ENCODE data around the gene CACNG4.

Gene CACNG4

DNA sequence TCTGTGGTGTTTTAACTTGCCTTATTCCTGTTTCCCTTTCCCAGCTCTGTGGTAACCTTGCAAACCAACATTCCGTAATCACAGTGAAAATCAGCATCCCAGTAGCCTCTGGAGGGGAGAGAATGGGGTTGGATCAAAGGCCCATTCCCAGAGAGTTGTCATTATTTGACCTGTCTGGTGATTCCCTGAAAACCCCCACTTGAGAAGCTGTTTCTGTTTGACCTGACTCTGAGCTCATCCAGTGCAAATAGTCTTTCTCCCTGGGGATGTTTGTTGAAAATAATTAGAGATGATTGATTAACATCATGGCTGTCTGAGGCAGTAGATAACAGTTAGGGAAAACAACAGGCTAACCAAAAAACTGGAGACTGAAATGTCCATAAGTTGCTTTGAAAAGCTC lies 82.9 kb downstream of the CACNG4 start:
- intact Hi-C loops (cut with micrococcal nuclease) = no loop called here
- H3K9me3 Mint-ChIP-seq = peaks cover 23% of the 10 kb centered on the region
- no peaks in the 10 kb centered on the region for H3K36me3 Mint-ChIP-seq (ENCODE audit: low read depth)
- H3K27ac Mint-ChIP-seq = no peak overlapping the region
- no peak overlapping the region for H3K4me3 Mint-ChIP-seq
- H3K27me3 Mint-ChIP-seq = peaks cover 2% of the 10 kb centered on the region
- H3K4me1 Mint-ChIP-seq (ENCODE audit: low read depth) = no peaks in the 10 kb centered on the region

DNA sequence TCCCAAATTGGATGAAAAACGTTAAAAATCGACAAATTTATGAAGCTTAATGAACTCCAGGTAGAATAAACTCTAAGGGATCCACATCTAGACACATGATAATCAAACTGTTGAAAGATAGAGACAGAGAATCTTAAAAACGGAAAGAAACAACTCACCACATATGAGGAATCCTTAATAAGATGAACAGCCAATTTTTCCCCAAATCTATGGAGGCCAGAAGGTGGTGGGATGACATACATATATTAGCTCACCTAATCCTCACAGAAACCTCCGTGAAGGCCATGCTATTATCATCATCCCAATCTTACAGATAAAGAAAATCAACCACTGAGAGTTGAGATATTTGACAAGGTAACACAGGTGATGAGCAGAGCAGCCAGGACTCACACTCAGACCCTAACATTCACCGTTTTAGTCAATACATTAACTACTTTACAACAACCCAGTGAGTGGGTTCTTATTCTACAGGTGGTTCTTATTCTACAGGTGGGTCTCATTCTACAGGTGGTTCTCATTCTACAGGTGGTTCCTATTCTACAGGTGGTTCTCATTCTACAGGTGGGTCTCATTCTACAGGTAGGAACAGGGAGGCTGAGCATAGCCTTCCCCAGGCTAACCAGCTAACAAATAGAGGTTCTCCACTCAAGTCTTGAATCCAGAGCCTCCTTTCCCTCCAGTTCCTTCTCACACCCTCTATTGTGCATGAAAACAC lies 84.7 kb downstream of the CACNG4 start:
- H3K27ac Mint-ChIP-seq = no peak overlapping the region
- intact Hi-C loops (cut with micrococcal nuclease) = no loop called here
- no peaks in the 10 kb centered on the region for H3K4me1 Mint-ChIP-seq (ENCODE audit: low read depth)
- H3K27me3 Mint-ChIP-seq = peaks cover 2% of the 10 kb centered on the region
- H3K36me3 Mint-ChIP-seq (ENCODE audit: low read depth) = no peaks in the 10 kb centered on the region
- H3K9me3 Mint-ChIP-seq = peaks cover 23% of the 10 kb centered on the region
- H3K4me3 Mint-ChIP-seq = no peak overlapping the region

DNA sequence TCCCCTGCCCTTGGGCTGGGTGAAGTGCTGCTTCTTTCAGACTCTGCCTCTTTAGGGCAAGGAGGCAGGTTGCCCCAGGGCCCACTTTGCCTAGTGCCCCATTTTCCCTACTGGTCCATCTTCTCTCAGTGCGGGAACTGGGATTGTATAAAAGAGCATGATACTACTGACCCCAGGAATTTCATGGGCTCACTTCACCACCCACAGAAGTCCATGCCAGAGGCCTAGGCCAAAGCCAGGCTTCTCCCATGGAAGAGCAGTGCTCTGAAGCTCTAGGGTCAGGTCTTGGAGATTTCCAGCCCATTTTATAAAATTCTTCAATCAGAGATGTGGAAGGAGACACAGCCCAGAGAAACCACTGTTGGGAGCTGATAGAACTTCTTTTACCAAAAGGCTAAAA lies 85.6 kb downstream of the CACNG4 start:
- Mint-ChIP-seq H3K27ac (no peak overlapping the region), H3K4me1 (ENCODE audit: low read depth) (no peaks in the 10 kb centered on the region), H3K36me3 (ENCODE audit: low read depth) (no peaks in the 10 kb centered on the region), H3K9me3 (peaks cover 23% of the 10 kb centered on the region), H3K4me3 (no peak overlapping the region), H3K27me3 (peaks cover 2% of the 10 kb centered on the region)
- intact Hi-C loops (cut with micrococcal nuclease) = no loop called here

DNA sequence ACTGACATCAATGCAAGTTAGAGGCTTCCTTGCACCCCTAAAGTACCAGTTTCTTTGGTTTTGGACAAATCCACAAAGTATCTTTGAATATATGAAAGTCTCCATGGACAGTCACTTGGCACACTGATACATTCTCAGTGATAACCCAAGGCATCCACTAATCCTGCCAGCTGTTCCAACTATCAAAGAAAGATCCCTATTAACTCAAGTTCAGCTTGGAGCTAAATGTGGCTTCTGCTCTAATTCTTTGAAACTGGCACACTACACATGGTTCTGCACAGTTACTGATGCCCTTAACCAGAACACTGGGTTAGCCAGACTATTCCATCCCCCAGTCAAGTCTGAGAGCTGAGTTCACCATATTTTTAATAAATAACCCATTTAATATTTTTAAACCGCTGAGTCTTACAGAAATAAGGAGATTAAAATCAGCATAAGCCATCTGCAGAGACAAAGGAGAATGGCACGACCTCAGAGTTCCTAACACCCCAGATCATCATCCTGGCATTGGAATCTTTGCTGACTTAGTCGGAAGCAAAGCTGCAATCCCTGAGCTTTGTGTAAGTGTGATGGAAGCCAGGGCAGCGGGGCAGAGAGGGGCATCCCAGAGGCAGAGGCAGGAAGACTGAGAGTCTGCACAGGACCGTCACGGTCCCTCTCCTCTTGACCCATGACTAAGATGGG lies 86.1 kb downstream of the CACNG4 start:
- no peak overlapping the region for H3K4me3 Mint-ChIP-seq
- peaks cover 23% of the 10 kb centered on the region for H3K9me3 Mint-ChIP-seq
- intact Hi-C loops (cut with micrococcal nuclease) = no loop called here
- H3K4me1 Mint-ChIP-seq (ENCODE audit: low read depth) = no peaks in the 10 kb centered on the region
- no peak overlapping the region for H3K27ac Mint-ChIP-seq
- H3K36me3 Mint-ChIP-seq (ENCODE audit: low read depth) = no peaks in the 10 kb centered on the region
- H3K27me3 Mint-ChIP-seq = peaks cover 2% of the 10 kb centered on the region

DNA sequence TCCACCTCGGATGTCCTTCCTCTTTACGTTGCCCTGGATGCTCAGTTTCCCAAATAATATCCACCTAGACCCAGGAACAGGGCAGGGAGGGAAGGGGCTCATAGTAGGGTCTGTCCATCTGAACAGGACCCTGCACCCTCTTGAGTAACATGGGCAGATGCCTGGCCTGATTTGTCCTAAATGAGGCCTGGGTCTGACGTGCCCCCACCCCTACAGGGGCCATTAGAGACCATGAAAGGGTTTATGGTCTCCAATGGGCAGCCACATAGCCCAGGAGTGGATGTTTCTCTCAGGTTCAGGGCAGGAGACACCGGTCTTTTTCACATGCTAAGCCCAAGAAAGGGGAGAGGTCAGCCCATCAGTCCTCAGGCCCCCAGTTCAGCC lies 86.6 kb downstream of the CACNG4 start:
- peaks cover 23% of the 10 kb centered on the region for H3K9me3 Mint-ChIP-seq
- peaks cover 2% of the 10 kb centered on the region for H3K27me3 Mint-ChIP-seq
- H3K27ac Mint-ChIP-seq = no peak overlapping the region
- no peaks in the 10 kb centered on the region for H3K4me1 Mint-ChIP-seq (ENCODE audit: low read depth)
- intact Hi-C loops (cut with micrococcal nuclease) = no loop called here
- no peak overlapping the region for H3K4me3 Mint-ChIP-seq
- H3K36me3 Mint-ChIP-seq (ENCODE audit: low read depth) = no peaks in the 10 kb centered on the region

DNA sequence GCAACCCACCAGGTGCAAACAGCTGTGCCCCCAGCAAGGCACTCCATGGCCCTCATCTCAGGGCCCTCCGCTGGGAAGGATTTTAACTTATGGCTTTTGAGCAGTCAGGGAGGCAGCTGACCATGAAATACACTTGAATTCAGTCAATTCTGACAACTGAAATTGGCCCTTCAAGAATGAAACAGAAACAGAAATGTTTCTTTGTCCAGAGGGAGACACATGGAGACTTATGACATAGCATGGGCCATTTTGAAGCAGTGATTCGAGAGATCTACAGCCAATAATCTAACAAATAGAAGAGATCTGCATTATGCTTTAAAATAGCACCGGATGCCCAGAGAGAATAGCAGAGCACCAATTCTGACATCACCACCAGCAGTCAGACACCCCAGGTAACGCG lies 87.3 kb downstream of the CACNG4 start:
- no peaks in the 10 kb centered on the region for H3K36me3 Mint-ChIP-seq (ENCODE audit: low read depth)
- intact Hi-C loops (cut with micrococcal nuclease) = no loop called here
- H3K27me3 Mint-ChIP-seq = no peaks in the 10 kb centered on the region
- H3K4me3 Mint-ChIP-seq = no peak overlapping the region
- H3K9me3 Mint-ChIP-seq = peaks cover 23% of the 10 kb centered on the region
- no peaks in the 10 kb centered on the region for H3K4me1 Mint-ChIP-seq (ENCODE audit: low read depth)
- H3K27ac Mint-ChIP-seq = no peak overlapping the region

DNA sequence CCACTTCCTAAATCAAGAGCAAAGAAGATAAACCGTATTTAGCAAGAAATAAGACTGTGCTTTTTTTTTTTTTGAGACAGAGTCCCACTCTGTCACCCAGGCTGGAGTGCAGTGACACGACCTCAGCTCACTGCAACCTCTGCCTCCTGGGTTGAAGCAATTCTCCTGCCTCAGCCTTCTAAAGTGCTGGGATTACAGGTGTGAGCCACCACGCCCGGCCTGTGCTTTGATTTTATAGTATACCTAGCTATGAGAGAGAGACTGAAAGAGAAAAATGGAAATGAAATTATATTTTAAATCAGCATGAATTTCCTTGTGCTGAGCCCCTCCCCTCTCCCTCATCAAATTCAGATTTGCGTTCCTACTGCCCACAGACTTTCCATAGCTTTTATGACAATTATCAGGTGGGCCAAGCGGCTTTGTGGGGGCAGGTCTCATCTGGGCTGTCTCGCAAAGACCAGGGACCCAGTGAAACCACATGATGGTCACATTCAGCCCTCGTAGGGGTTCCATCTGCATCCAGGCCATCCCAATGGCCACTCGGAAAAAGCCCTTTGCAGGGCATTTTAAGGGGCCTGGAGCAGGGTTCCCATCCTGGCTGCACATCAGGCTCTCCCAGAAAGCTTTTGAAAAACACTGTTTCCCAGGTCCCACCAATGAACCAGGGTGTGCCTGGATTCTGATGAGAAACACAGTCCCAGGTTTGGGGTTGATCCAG lies 88.4 kb downstream of the CACNG4 start:
- Mint-ChIP-seq H3K4me1 (ENCODE audit: low read depth) (no peaks in the 10 kb centered on the region), H3K9me3 (peaks cover 20% of the 10 kb centered on the region), H3K27ac (no peak overlapping the region), H3K4me3 (no peak overlapping the region), H3K36me3 (ENCODE audit: low read depth) (no peaks in the 10 kb centered on the region), H3K27me3 (no peaks in the 10 kb centered on the region)
- intact Hi-C loops (cut with micrococcal nuclease) = no loop called here

DNA sequence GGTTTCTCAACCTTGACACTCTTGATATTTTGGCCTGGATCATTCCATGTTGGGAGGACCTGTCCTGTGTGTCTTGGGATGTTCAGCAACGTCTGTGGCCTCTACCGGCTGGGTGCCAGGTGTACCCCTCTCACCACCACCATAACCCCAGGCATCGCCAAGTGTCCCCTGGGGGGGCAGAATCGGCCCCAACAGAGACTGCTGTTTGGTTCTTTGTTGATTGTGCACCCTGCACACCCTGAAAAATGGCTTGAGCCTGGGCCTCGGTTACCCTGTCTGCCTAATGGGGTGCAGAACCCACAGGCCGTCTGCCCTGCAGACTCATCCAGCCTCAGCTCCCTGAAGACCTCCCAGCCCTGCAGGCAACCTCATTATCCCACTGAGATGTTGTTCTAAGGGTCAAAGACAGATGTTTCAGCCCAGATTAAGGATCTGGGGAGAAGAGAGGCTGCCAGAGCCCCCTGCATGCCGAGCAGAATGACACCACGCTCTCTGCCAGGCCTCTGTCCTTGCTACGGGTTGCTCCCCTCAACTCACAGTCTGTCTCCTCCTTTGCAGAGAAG lies 89.0 kb downstream of the CACNG4 start:
- Mint-ChIP-seq H3K4me3 (no peak overlapping the region), H3K27me3 (no peaks in the 10 kb centered on the region), H3K9me3 (peaks cover 13% of the 10 kb centered on the region), H3K27ac (no peak overlapping the region), H3K4me1 (ENCODE audit: low read depth) (no peaks in the 10 kb centered on the region), H3K36me3 (ENCODE audit: low read depth) (no peaks in the 10 kb centered on the region)
- intact Hi-C loops (cut with micrococcal nuclease) = no loop called here

DNA sequence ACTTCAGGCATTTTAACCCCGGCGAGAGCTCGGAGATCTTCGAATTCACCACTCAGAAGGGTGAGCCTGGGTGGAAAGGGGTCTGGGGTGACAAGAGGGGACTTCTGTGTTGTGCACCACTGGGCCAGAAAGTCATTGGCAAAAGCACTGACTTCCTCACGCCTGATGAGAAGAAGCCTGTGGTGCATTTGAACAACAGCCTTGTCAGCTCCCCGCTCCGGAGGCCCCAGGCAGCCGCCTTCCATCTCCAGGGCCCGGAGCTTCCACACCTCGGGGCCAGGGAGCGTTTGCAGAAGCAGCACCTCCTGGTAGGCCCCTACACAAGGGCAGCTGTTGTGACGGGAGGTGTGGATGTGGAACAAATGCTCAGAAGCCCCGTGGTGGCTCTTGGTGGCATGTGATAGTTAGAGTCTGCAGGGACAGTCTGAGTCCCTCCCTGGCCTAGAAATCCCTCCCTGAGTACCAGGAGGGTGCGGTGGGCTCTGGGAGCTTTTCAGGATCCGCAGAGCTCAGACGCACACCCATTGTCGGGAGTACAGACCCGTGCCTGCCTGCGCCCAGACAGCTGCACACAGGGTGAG lies 89.6 kb downstream of the CACNG4 start:
- intact Hi-C loops (cut with micrococcal nuclease) = no loop called here
- no peaks in the 10 kb centered on the region for H3K4me1 Mint-ChIP-seq (ENCODE audit: low read depth)
- peaks cover 8% of the 10 kb centered on the region for H3K9me3 Mint-ChIP-seq
- H3K36me3 Mint-ChIP-seq (ENCODE audit: low read depth) = no peaks in the 10 kb centered on the region
- no peaks in the 10 kb centered on the region for H3K27me3 Mint-ChIP-seq
- H3K27ac Mint-ChIP-seq = no peak overlapping the region
- H3K4me3 Mint-ChIP-seq = no peak overlapping the region

DNA sequence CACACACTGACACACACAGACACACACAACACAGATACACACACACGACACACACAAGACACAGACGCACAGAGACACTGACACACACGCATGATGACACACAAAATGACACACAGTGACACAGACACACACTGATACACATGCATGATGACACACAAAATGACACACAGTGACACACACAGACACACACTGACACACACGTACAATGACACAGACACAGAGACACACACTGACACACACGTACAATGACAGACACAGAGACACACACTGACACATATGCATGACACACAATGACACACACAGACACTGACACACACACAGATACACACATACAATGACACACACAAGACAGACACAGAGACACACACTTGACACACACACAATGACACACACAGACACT lies 90.1 kb downstream of the CACNG4 start:
- peaks cover 2% of the 10 kb centered on the region for H3K9me3 Mint-ChIP-seq
- no peaks in the 10 kb centered on the region for H3K27me3 Mint-ChIP-seq
- H3K4me3 Mint-ChIP-seq = no peak overlapping the region
- H3K27ac Mint-ChIP-seq = no peak overlapping the region
- no peaks in the 10 kb centered on the region for H3K36me3 Mint-ChIP-seq (ENCODE audit: low read depth)
- intact Hi-C loops (cut with micrococcal nuclease) = no loop called here
- H3K4me1 Mint-ChIP-seq (ENCODE audit: low read depth) = no peaks in the 10 kb centered on the region

DNA sequence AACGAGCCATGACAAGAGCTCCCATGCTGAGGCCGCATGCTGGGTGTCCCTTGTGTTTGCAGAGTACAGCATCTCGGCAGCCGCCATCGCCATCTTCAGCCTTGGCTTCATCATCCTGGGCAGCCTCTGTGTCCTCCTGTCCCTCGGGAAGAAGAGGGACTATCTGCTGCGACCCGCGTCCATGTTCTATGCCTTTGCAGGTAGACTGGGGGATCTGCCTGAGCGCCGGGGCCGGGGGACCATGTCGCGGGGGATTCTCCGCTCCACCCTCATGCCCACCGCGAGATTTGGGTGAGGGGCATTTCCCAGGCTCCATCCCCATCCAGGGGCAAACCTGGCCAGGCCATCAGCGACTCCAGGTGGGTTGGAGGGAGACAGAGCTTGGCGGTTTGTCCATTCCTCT lies 90.5 kb downstream of the CACNG4 start:
- Mint-ChIP-seq H3K4me1 (ENCODE audit: low read depth) (no peaks in the 10 kb centered on the region), H3K9me3 (no peaks in the 10 kb centered on the region), H3K36me3 (ENCODE audit: low read depth) (no peaks in the 10 kb centered on the region), H3K27ac (no peak overlapping the region), H3K4me3 (no peak overlapping the region), H3K27me3 (no peaks in the 10 kb centered on the region)
- intact Hi-C loops (cut with micrococcal nuclease) = no loop called here

DNA sequence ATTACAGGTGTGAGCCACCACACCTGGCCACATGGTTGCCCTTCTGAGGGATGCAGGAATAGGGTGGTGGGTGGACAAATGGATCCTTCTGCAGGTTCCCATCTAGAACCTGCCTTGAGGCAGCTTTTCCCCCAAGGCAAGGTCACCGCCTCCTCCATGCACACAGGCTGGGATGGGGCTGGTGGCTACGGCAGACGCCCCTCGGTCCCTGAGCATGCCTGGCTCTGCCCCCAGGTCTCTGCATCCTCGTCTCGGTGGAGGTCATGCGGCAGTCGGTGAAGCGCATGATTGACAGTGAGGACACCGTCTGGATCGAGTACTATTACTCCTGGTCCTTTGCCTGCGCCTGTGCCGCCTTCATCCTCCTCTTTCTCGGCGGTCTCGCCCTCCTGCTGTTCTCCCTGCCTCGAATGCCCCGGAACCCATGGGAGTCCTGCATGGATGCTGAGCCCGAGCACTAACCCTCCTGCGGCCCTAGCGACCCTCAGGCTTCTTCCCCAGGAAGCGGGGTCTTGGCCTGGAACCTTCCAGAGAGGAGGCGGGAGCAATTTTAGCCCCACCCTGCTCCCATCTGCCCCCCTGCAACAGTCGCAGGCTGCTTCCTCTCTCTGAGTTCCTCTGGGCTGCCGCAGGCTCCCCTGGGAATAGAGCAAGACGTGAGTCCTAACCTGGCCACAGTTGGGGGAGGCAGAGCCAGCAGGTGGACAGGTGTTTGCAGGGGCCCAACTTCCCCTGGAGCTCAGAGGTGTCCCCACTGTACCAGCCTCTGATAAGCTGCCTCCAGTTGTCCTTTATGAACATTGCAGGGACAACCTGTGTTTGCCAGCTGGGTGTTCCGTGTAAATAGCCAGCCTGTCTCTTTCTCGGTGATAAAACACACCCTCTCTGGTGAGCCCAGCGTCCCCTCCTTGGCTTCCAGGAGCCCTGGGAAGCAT lies 91.6 kb downstream of the CACNG4 start:
- no peaks in the 10 kb centered on the region for H3K4me1 Mint-ChIP-seq (ENCODE audit: low read depth)
- H3K4me3 Mint-ChIP-seq = no peak overlapping the region
- no peaks in the 10 kb centered on the region for H3K27me3 Mint-ChIP-seq
- no peaks in the 10 kb centered on the region for H3K9me3 Mint-ChIP-seq
- no peak overlapping the region for H3K27ac Mint-ChIP-seq
- no peaks in the 10 kb centered on the region for H3K36me3 Mint-ChIP-seq (ENCODE audit: low read depth)
- intact Hi-C loops (cut with micrococcal nuclease) = no loop called here

DNA sequence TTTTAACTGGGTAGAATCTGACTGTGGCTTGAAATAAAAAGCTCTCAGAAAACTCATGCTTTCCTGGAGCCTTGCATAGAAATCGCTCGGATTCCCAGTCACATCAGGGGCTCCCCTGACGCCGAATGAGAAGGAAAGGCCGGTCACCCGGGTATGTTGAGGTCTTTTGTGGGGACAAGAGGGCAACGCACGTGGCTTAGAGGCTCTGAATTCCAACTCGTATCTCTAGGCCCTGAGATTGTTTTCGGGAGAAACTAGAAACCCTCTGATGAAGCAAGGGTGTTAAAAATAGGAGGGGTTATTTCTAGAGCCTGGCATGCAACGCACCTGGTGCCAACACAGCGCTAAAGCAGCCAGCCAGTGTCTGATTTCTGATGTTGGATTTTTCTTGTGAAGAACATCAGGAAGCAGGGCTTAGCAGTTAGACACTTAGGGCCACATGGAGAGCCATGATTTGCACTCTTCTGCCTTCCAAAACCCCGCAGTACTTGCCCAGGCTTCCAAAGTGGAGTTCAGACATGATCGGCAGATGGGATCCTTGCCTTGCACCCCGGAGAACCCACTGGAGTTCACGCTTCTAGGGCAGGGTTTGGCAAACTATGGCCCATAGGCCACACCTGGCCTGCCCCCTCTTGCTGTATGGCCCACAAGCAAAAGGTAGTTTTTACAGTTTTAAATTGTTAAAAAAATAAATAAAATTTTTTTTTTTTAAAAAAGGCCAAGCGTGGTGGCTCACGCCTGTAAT lies 92.4 kb downstream of the CACNG4 start:
- Mint-ChIP-seq H3K27ac (no peak overlapping the region), H3K4me1 (ENCODE audit: low read depth) (no peaks in the 10 kb centered on the region), H3K27me3 (no peaks in the 10 kb centered on the region), H3K36me3 (ENCODE audit: low read depth) (no peaks in the 10 kb centered on the region), H3K4me3 (no peak overlapping the region), H3K9me3 (no peaks in the 10 kb centered on the region)
- intact Hi-C loops (cut with micrococcal nuclease) = no loop called here

Data from dendritic cell treated with granulocyte-macrophage colony-stimulating factor and Interleukin-4, amounts not matched to agents 40 ng/mL and 50 ng/mL, for 4 days (primary cell).